Smooth muscle cell of the brain vasculature (primary cell): ENCODE measurements around the gene EIF2B5.

Experiments
- DNase-seq: peaks from one replicate; pipeline ENCODE4 v3.0.0-alpha.2; 2012; ENCODE audit warnings: low read depth, low spot score

The EIF2B5 gene

GRCh38 chr3:184173374-184173722 is 38.2 kb downstream of the EIF2B5 start:
- DNase-seq = no peak

- DNase-seq = no peak
These were observed 39.1 kb downstream of the EIF2B5 start for GRCh38 chr3:184174284-184174645.

GRCh38 chr3:184174646-184175492 is 39.7 kb downstream of the EIF2B5 start, which contains the start of gene AP2M1:
Gene AP2M1 (plus strand): TSS chr3:184174855. CDS start chr3:184176994, 2,139 bp downstream.
- DNase-seq = peak; percentile 97

- no peak for DNase-seq
These were observed 40.3 kb downstream of the EIF2B5 start for GRCh38 chr3:184175506-184175905.

GRCh38 chr3:184175981-184176376 is 40.8 kb downstream of the EIF2B5 start:
- DNase-seq = no peak

GRCh38 chr3:184176377-184177330 is 41.5 kb downstream of the EIF2B5 start:
- DNase-seq = peak; percentile 95

- no peak for DNase-seq
These were observed 42.2 kb downstream of the EIF2B5 start for GRCh38 chr3:184177331-184177731.

GRCh38 chr3:184177767-184178306 is 42.7 kb downstream of the EIF2B5 start:
- DNase-seq = no peak

GRCh38 chr3:184178521-184179138 is 43.5 kb downstream of the EIF2B5 start:
- DNase-seq = no peak

GRCh38 chr3:184180165-184180564 is 45.0 kb downstream of the EIF2B5 start:
- DNase-seq = no peak

GRCh38 chr3:184181596-184181995 is 46.4 kb downstream of the EIF2B5 start:
- DNase-seq = no peak

GRCh38 chr3:184183679-184184078 is 48.5 kb downstream of the EIF2B5 start:
- DNase-seq = no peak

GRCh38 chr3:184184546-184185230 is 49.5 kb downstream of the EIF2B5 start:
- DNase-seq = no peak

GRCh38 chr3:184185461-184186183 is 50.5 kb downstream of the EIF2B5 start:
- peak; percentile 99 for DNase-seq

- DNase-seq = no peak
These were observed 51.2 kb downstream of the EIF2B5 start, which contains the start of gene ABCF3 for GRCh38 chr3:184186184-184186901. Gene ABCF3 (plus strand): TSS chr3:184186199. CDS start chr3:184186208, 9 bp downstream.

GRCh38 chr3:184186902-184187207 is 51.7 kb downstream of the EIF2B5 start:
- no peak for DNase-seq

- DNase-seq = no peak
These were observed 52.9 kb downstream of the EIF2B5 start for GRCh38 chr3:184188080-184188479.

- DNase-seq = no peak
These were observed 54.3 kb downstream of the EIF2B5 start for GRCh38 chr3:184189421-184189820.

GRCh38 chr3:184192889-184193288 is 57.7 kb downstream of the EIF2B5 start:
- no peak for DNase-seq

- no peak for DNase-seq
These were observed 58.9 kb downstream of the EIF2B5 start for GRCh38 chr3:184193991-184194539.
